Measurements from ENCODE around the gene VPS51.

The VPS51 gene

GRCh38 chr11:65157336-65157735 is 61.3 kb downstream of the VPS51 start:
- DNase-seq (ENCODE audit: low read depth, low spot score): no peak

DNA sequence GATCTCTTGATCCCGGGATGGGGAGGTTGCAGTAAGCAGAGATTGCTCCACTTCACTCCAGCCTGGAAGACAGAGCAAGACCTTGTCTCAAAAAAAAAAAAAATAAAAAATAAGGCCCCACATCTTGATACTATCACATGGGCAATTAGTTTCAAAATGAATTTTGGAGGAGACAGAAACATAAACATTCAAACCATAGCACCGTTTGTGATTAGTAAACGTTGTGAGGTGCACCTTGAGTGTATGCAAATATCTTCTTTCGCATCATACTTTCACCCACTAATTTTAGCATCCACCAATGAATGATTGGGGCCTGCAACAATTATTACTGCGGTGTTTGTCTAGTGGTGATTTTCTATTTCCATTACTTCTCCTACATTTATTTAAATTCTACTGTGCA is 63.0 kb downstream of the VPS51 start:
- no peak for DNase-seq (ENCODE audit: low read depth, low spot score)
- no peak overlapping the region for H3K27ac ChIP-seq

More at GRCh38 chr11:65157336-65157735, 61.3 kb downstream of the VPS51 start:
- H3K27ac ChIP-seq: no peak overlapping the region

GRCh38 chr11:65160643-65161042 is 64.6 kb downstream of the VPS51 start:
- DNase-seq (ENCODE audit: low read depth, low spot score): no peak
- no peak overlapping the region for H3K27ac ChIP-seq

Data from epithelial cell of prostate (primary cell).